ENCODE results near the gene RANBP17.

RANBP17 gene

DNA sequence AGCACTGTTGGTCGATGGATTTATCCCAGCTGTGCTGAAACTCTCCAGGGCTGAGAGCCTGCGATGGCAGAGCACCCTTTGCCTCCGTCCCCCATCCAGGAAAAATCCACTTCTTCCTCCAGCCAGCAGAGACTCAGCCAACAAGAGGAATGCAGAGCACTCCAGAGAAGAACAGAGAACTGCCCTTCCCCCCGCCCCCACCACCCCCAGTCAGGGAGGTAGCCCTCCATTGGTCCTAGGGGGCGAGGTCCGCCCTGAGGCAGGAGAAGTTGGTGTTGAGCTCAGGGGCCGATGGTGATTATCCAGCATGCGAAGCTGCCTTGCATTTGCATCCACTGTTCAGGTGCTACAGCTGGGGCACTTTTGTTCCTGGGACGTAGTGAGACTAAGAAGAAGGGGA, 456.2 kb downstream of the RANBP17 start:
- DNase-seq (ENCODE audit: low read depth) = no peak

DNA sequence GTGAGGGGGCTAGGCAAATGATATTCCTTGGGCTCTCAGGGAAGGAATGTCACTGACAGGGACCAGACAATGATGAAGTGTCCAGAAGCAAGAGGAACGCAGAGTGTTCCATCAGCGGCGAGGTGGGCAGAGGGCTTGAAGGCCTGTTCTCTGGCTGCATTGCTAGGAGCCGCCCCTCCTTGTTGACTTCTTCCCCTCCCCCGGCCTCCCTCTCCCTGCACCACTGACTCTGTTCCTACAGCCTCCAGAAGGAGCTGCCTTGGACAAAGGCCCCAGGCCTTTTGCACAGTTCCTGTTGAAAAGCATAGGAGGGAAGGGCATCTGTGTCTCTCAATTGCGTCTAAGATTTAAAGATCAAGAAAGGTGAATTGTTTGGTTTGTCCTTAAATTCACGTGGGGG, 459.6 kb downstream of the RANBP17 start:
- no peak for DNase-seq (ENCODE audit: low read depth)

DNA sequence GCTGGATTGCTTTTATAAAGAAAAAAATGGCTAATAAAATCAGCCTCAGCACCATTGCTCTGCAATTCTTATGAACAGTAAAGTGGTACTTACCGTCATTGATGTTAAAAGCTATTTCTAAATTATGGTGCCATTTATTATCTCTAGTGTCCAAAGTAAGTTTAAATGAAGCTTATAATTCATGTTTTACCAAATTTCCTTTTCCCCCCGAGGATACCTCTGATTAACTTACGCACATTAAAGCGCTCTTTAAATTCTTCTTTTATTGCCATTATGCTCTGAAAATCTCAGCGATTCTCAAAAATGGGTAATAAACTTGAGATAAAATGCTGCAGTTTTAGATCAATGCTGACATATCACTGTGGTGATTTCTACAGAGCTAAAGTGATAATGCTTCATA, 460.7 kb downstream of the RANBP17 start:
- DNase-seq (ENCODE audit: low read depth) = no peak

DNA sequence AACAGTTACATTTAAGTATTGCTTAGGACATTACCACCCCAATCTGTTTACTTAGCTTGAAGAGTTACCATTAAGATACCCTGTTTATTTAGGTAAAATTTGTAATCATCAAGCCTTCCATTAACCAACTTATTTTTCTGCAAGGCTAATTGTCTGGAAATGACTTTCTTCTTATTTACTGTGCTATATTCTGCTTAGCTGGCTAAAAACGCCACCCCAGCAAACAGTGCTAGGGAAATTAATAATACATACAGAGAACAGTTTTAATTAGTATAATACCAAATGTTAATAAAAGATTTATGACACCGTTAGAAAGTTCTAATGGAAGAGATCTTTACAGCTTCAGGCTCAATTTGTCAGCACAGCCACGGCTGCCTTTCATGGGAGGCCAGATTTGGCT, 461.2 kb downstream of the RANBP17 start:
- DNase-seq (ENCODE audit: low read depth) = no peak

DNA sequence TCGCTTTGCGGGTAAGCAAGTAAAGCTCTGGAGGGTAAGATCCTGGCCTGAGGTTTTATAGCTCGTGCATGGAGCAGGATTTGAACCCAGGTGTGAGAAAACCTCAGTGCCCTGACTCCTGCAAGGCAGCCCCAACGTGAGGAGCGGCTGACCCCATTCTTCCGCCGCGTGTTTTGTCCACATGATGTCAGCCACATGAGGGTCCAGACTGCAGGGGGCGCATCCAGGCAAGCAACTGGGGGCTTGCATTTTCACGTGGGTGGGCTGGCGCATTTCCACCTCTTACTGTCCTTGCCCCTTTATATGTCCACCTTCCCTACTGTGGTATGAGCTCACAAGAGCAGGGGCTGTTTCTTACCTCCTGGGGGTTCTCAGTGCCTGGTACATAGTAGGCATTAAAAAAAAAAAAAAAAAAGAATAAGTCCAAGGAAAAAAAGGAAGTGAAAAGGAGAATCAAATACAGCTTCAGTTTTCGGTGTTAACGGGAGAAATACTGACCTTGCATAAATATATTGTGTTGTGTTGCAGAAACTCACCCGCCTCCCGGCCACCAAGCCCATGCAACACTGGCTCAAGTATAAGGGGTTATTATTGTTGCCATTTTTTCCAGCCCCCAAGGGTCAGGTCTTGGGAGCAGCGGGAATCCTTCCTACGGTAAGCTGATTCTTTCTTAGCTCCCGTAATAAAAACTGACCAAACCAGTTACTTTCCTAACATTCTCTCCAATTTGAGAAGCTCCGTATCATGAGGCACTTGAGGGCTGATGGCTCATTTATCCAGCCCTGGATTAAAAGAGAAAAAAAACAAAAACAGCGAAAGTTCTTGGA, 462.2 kb downstream of the RANBP17 start:
- DNase-seq (ENCODE audit: low read depth) = no peak

DNA sequence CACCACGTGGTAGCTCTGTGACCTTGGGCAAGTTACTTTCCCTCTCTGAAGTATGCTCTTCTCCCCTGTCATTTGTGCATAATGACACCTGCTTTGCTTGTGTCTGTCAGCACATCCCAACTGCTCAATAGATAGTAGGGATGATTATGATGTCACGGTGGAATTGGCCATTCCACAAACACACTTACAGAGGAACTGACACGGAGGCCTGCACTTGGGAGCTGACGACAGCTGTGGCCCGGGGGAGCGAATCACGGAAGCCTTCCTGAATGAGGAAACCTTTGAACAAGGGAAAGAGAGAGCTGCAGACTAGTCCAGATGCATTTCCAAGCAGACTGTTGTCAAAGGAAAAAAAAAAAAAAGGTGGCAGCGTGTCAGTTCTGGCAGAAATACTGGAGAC, 468.2 kb downstream of the RANBP17 start:
- no peak for DNase-seq (ENCODE audit: low read depth)

DNA sequence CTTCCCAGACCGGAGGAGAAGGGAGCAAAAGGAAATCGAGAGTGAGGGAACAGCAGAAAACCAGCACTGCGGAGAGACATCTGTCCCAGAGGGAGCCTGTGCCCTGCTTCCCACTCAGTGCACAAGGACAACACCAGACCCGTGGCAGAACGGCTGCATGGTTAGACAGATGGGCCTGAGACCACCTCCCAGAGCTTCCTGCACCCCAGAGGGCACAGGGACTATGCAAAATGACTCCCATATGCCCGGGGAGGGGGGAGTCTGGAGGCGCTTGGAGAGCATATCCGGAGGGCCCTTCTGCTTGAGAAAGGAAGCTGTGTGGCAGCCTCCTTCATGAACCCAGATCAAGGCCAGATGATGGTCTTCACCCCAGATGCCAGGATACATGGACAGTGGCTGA, 473.8 kb downstream of the RANBP17 start:
- DNase-seq (ENCODE audit: low read depth) = no peak

DNA sequence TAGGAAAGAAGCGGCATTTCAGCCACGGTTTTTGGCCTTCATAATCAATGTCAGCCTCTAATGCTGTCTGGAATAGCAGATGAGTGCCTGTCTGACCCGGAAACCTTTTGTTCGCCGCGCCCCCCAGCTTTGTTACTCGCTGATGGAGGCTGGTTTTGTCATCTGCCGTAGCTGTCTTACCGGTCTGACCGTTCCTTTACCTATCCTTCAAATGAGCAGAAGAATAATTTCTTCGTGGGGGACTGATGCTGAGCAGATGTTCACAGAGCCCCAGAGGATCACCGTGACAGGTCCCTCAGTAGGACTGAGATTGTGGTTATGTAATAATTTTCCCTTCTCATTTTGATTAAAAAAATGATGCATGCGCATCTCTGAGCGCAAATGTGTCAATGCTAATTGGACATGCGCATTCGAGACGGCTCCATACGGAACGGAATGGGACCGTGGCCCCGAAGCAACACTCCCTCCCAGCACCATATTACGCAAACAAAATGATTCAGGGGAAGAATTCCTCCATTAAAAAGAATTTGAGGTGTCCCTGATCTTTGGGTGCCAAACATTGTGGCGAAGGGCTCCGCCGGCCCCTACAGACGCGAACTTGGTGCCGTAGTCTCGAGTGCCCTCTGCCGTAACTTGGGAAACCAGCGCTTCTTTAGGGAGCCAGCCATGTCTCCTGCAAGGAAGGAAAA, 474.8 kb downstream of the RANBP17 start:
- peak; percentile 17 for DNase-seq (ENCODE audit: low read depth)

DNA sequence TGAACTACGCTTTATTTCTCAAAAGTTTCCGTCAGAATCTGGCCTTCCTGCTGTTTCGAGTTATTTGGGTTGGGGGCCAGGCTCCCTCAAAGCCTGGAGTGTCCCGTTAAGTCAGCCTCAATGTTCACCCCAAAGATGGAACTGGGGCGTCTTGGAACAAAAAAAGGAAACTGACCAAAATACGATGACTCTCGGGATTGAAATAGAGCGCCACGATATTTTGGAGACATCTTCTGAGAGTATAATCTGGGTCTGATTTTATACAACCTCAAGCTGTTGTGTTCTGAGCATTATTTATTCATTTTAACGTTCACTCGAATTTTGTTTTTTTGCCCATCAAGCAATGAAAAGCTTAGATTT, 475.4 kb downstream of the RANBP17 start:
- no peak for DNase-seq (ENCODE audit: low read depth)

DNA sequence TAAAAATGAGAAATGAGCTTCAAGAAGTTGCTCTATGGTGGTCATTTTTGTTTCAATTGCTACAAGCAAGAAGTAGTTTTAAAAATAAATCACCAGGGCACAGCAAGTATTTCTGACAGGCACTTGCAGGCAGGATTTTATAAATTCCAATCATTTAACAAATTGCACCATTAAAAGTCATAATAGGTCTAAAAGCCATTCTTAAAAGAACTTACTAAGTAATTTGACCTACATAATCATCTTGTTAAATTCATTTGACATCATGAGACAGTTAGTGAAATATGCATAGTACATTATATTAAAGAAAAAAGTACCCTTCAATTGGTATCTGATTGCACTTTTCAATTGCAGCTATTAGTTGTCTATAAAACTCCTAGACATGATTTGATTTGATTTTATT, 478.2 kb downstream of the RANBP17 start:
- DNase-seq (ENCODE audit: low read depth) = no peak

DNA sequence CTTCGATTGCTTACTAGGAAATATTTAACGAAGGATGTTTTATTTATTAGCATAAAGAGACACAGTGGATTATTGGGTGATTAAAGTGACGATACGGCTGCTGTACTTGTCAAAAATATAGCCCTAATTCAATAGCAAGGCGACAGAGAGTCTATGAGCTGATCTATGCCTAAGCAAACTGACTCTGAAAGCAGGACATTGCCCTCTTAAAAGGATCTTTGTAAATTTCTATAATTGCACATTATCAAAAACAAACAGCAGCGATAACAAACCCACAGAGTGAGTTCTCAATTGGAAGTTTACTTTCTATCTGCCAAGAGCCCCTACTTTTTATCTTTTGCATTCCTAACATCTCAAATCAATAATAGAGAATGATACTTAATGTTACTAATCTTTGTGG, 478.7 kb downstream of the RANBP17 start:
- DNase-seq (ENCODE audit: low read depth) = no peak

DNA sequence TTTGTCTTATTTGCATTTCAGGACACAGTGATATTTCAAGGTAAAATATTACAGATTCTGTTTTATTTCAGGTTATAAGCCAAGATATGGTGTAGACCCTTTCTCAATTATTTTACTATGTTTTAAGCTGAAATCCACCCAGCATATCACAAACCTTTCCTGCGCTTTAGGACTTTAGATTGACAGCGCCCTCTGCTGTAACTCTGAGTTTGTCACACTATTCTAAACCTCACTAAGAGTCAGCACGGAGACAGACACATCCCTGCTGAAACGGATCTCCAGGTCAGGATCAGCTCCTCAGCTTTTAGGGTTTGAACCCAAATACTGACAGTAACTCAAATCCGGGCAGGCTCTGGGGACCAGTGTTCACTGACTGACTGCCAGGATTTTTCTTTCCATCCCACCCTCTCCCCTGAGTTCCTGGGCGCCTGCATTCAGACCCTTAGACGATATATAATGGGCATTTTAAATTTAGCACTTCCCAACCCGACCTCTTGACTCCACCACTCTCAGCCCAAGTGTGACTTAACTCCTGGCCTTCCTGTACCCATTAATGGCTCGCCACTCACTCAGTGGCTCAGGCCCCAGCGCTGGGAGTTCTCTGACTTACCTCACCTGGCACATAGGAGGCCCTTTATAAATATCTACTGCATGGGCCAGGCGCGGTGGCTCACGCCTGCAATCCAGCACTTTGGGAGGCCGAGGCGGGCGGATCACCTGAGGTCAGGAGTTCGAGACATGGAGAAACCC, 480.7 kb downstream of the RANBP17 start:
- DNase-seq (ENCODE audit: low read depth) = peak; percentile 30

DNA sequence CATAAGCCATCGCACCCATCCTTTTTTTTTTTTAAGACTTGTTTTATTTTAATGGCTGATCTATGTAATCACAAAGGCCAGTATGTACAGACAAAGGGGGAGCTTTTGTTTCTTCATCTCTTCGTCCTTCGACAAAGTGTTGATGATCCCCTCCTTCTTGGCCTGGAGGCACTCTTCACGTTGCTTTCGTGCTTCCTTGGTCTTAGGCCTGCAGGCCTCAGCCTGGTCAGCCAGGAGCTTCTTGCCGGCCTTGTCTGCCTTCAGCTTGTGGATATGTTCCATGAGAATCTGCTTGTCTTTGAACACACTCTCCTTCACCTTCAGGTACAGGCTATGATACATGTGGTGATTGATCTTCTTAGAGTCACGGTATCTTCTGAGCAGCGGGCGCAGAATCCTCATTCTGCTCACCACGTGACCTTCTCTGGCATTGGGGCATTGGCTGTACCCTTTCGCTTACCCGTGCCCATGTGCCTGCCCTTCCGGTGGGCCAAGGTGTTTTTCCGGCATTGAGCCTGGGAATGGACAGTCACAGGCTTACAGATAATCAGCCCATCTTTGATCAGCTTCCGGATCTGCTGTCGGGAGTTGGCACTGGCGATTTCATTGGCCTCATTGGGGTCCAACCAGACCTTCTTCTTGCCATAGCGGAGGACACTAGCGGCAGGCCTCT, 483.3 kb downstream of the RANBP17 start:
- DNase-seq (ENCODE audit: low read depth) = no peak
